ENCODE measurements around the gene ZNF124. TPM values are rescaled to one million over a fixed set of nuclear protein-coding genes. Genes with fewer than 3 reads are reported as not detected.

The ZNF124 gene
- total and polyA plus RNA-seq, 2 of the 8 experiments (the other 6 are each of a cell fraction or from before 2014, with no cell fraction given), result 4.6 to 39.9 TPM

GRCh38 chr1:247173431-247173830, 1.6 kb upstream of the ZNF124 start (continued):
- TF ChIP-seq SIRT6 (IDR thresholded peaks at IDR 0.05; ENCODE audit: low read length), result no peak
